Body of pancreas (tissue), 4 donors: ENCODE measurements around the gene PTPRF. TPM values are rescaled to one million over a fixed set of nuclear protein-coding genes. Genes with fewer than 3 reads are reported as not detected.

Experiments used
- ATAC-seq: fragments of 150-250 bp; one replicate; pipeline ENCODE4 v1.9.1; 2016
- DNase-seq, 4 donors: peaks; one replicate each; pipeline ENCODE4 v3.0.0-alpha.2; 2019
- H3K27ac ChIP-seq, 4 donors: fragments of 200-600 bp; sonication (generic); 1 replicate in 3 of 4; 2 replicates in 1 of 4; pipeline versions ENCODE4 v1.5.1 to v1.6.1; 2016 to 2019; ENCODE audit warnings: mild to moderate bottlenecking in 1 of 4, mixed read lengths in 1 of 4, moderate library complexity in 1 of 4
- H3K27me3 ChIP-seq, 2 donors: fragments of 200-600 bp; sonication (generic); one replicate each; pipeline ENCODE4 v1.6.0; 2016; ENCODE audit warnings: mild to moderate bottlenecking in 1 of 2
- H3K36me3 ChIP-seq, 2 donors: fragments of 200-600 bp; sonication (generic); replicated peaks in 1 of 2; 2 replicates each; pipeline ENCODE4 v1.5.1; 2016; ENCODE audit warnings: low read depth in 2 of 2; ENCODE audit not compliant: insufficient read depth in 1 of 2
- H3K4me1 ChIP-seq: fragments of 200-600 bp; sonication (generic); one replicate; pipeline ENCODE4 v1.6.0; 2016
- H3K4me3 ChIP-seq, 2 donors: fragments of 200-600 bp; sonication (generic); 1 replicate in 1 of 2; 2 replicates in 1 of 2; pipeline ENCODE4 v1.5.1; 2016 to 2019
- H3K9me3 ChIP-seq, 3 donors: fragments of 200-600 bp; sonication (generic); 1 replicate in 2 of 3; 2 replicates in 1 of 3; pipeline ENCODE4 v1.5.1; 2016
- CTCF ChIP-seq, 7 experiments: fragments of 450-650 bp in 4 of 7; fragments of 200-600 bp in 3 of 7; sonication (generic) in 3 of 7; IDR thresholded peaks; one replicate each; pipeline ENCODE4 v1.5.1; 2016 to 2019; ENCODE audit warnings: antibody characterized with exemption in 7 of 7
- POLR2A ChIP-seq, 3 donors: fragments of 450-650 bp; IDR thresholded peaks; one replicate each; pipeline ENCODE4 v1.6.1; 2016; ENCODE audit warnings: antibody characterized with exemption in 3 of 3, mild to moderate bottlenecking in 2 of 3
- WGBS, 2 donors: methylation state at CpG; one replicate each; pipeline ENCODE4 v1.1.5; 2017; 5-methylcytosine and 5-hydroxymethylcytosine counted together
- intact Hi-C: fragments of 100-400 bp; cut with DNase I; formaldehyde crosslinking; loops from one replicate; pipeline ENCODE4 v1.15.1; 2023
- total RNA-seq, 2 donors: library from RNA; depleted of rRNA; stranded (reverse); fragments of >200 nt; gene quantifications; one replicate each; pipeline ENCODE4 v1.1.0, GENCODE V29; 2016

PTPRF gene
- total RNA-seq, 2 donors from 2014 or later, result 81.7 to 89.0 TPM

- H3K27ac ChIP-seq, result no peak overlapping the region
- intact Hi-C loops, result no loop called here
- no peaks in the 10 kb centered on the region for H3K9me3 ChIP-seq
- H3K4me1 ChIP-seq, result no peaks in the 10 kb centered on the region
- no peak overlapping the region for H3K4me3 ChIP-seq
- peaks cover 10 to 37% of the 10 kb centered on the region in 2 donors for H3K36me3 ChIP-seq
- ATAC-seq (no peak), DNase-seq (no peak)
- 88 to 91% methylated on average over 4 to 5 of the region's 5 CpGs for WGBS, 2 donors
- H3K27me3 ChIP-seq, result no peaks in the 10 kb centered on the region
- TF ChIP-seq CTCF (IDR thresholded peaks at IDR 0.05) (no peak), POLR2A (IDR thresholded peaks at IDR 0.05) (no peak)
Measured at GRCh38 chr1:43604192-43604591, 73.5 kb downstream of the PTPRF start.

- Histone ChIP-seq H3K4me3 (no peak overlapping the region), H3K36me3 (peaks cover 10 to 40% of the 10 kb centered on the region in 2 donors), H3K4me1 (no peaks in the 10 kb centered on the region), H3K27ac (no peak overlapping the region), H3K9me3 (no peaks in the 10 kb centered on the region), H3K27me3 (no peaks in the 10 kb centered on the region)
- DNase-seq (no peak), ATAC-seq (no peak)
- TF ChIP-seq CTCF (IDR thresholded peaks at IDR 0.05) (no peak), POLR2A (IDR thresholded peaks at IDR 0.05) (no peak)
- 92 to 97% methylated on average over 5 to 12 of the region's 18 CpGs for WGBS, 2 donors
- intact Hi-C loops, result no loop called here
Measured at GRCh38 chr1:43605157-43605556, 74.5 kb downstream of the PTPRF start.

- no peak overlapping the region for H3K4me3 ChIP-seq
- H3K36me3 ChIP-seq, result peaks cover 10 to 40% of the 10 kb centered on the region in 2 donors
- no peak for TF ChIP-seq POLR2A (IDR thresholded peaks at IDR 0.05)
- TF ChIP-seq CTCF (IDR thresholded peaks at IDR 0.05), result no peak
- WGBS, 2 donors, result 91 to 96% methylated on average over 5 to 7 of the region's 7 CpGs
- intact Hi-C loops, result no loop called here
- no peaks in the 10 kb centered on the region for H3K4me1 ChIP-seq
- ATAC-seq (no peak), DNase-seq (no peak)
- no peaks in the 10 kb centered on the region for H3K27me3 ChIP-seq
- no peak overlapping the region for H3K27ac ChIP-seq
- H3K9me3 ChIP-seq, result no peaks in the 10 kb centered on the region
Measured at GRCh38 chr1:43605766-43606165, 75.1 kb downstream of the PTPRF start.

- DNase-seq, result no peak
Measured at GRCh38 chr1:43606624-43607023, 75.9 kb downstream of the PTPRF start.

More at GRCh38 chr1:43606624-43607023, 75.9 kb downstream of the PTPRF start:
- no peak for ATAC-seq
- Histone ChIP-seq H3K36me3 (peaks cover 10 to 40% of the 10 kb centered on the region in 2 donors), H3K4me3 (no peak overlapping the region), H3K27ac (no peak overlapping the region), H3K27me3 (no peaks in the 10 kb centered on the region), H3K9me3 (no peaks in the 10 kb centered on the region), H3K4me1 (no peaks in the 10 kb centered on the region)
- intact Hi-C loops, result no loop called here
- TF ChIP-seq CTCF (IDR thresholded peaks at IDR 0.05), result no peak
- no peak for TF ChIP-seq POLR2A (IDR thresholded peaks at IDR 0.05)
- 94% methylated on average over 12 of the region's 13 CpGs; no CpG with 5 or more reads in 1 of the 2 donors for WGBS, 2 donors
